Measurements from ENCODE around the gene KCNIP3. TPM values are rescaled to one million over a fixed set of nuclear protein-coding genes. Genes with fewer than 3 reads are reported as not detected.

The KCNIP3 gene
- total and polyA plus RNA-seq, 2 donors (not counting 1 experiment from before 2014, with no cell fraction given): not detected

DNA sequence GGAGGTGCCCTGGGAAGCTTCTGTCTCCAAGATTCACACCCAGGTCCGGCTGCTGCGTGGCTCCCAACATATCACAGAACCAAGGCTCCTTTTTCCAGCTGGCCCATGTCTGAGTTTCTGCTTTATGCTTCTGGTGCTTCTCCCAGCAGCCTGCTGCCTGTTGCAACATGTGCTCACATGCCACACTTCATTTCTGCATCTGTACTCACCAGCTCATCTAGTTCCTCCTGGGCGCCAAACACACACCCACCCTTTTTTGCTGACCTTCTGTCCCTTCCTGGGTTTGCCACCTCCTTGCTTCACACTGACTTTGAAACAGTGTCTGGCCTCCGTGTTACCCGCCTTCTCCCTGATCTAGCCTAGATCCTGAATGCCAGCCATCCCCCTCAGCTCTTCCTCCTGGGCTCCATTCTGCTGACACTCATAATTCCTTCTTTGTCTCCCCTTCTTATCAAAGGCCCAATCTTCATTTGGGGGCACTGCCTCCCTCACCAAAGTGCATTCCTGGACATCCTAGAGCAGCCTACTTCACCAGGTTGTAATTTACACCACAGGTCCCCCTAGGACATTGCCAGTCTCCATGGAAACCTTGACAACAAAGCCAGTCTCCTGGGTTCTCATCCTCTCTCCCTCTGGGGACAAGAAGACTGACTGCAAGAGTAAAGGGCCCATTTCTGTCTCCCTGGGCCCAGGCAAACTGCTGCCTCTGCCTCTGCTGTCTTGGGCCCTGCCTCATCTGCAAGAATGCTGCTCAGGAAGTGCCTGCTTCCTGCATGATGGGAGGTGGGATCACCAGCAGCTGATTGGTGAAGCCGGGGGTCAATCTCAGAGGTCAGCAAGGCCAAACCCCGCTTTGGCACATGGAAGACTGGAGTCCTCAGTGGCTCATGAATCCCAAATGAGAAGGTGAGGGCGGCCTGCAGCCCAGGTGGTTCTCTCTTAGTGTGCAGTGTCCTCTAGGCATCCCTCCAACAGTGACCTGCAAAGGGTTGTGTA, 36.8 kb upstream of the KCNIP3 start:
- H3K4me2 ChIP-seq (replicated peaks; ENCODE audit: low read depth, low read length, poor library complexity, severe bottlenecking): no peak overlapping the region
- POLR2A ChIA-PET: no interaction called here

DNA sequence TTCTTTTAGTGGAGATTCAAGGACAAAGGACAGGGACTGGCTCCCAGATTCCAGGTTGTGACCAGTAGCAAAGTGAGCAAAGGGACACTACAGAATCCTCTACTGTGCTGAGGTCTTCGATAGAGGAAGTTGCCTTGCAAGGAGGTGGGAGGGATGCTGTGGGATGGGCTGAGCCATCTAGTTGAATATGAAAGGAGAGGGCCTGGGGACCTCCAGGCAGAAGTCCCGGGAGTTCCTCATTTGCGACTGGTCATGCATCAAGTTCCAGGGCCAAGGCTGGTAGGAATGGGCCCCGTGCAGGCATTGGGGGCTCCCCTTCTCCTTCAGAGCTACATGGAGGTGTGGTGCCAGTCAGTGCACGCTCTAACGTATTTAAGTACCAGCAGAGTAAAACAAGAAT, 35.5 kb upstream of the KCNIP3 start:
- Histone ChIP-seq H3K4me1 (ENCODE audit: control insufficient read depth in 2 of 2, insufficient read depth in 2 of 2, low read length in 2 of 2) (no peaks in the 10 kb centered on the region), H3K9ac (ENCODE audit: low read length) (no peak overlapping the region), H3K9me3 (ENCODE audit: control extremely low read depth in 1 of 3, control insufficient read depth in 2 of 3, insufficient read depth in 1 of 3, low read length in 2 of 3) (peaks cover 0 to 22% (median 0%) of the 10 kb centered on the region in 3 donors), H3K79me2 (ENCODE audit: control insufficient read depth, insufficient read depth, low read length) (no peaks in the 10 kb centered on the region), H3K4me3 (ENCODE audit: control extremely low read depth in 1 of 5, extremely low read depth in 1 of 5, insufficient read depth in 1 of 5, low read depth in 2 of 5, low read length in 4 of 5) (no peak overlapping the region), H3K36me3 (replicated peaks in 1 of 2; ENCODE audit: control extremely low read depth in 1 of 2, control insufficient read depth in 1 of 2, extremely low read depth in 1 of 2, insufficient read depth in 2 of 2, low read length in 1 of 2) (no peaks in the 10 kb centered on the region), H3K4me2 (replicated peaks; ENCODE audit: low read depth, low read length, poor library complexity, severe bottlenecking) (no peak overlapping the region), H2AFZ (ENCODE audit: insufficient read depth, low read depth, low read length, poor library complexity, severe bottlenecking) (no peak overlapping the region), H3K27me3 (replicated peaks in 1 of 4; ENCODE audit: control extremely low read depth in 1 of 4, control insufficient read depth in 3 of 4, insufficient read depth in 4 of 4, low read length in 3 of 4) (no peaks in the 10 kb centered on the region), H4K20me1 (ENCODE audit: control insufficient read depth, insufficient read depth, low read length, poor library complexity, severe bottlenecking) (no peaks in the 10 kb centered on the region), H3K27ac (ENCODE audit: low read length in 2 of 2) (no peak overlapping the region)
- H3K4me1 Mint-ChIP-seq: no peaks in the 10 kb centered on the region
- ChIA-PET POLR2A (no interaction called here), CTCF (no interaction called here)
- H3K27me3 Mint-ChIP-seq: peaks cover 11% of the 10 kb centered on the region
- ATAC-seq (ENCODE audit: low read depth) (no peak), DNase-seq (no peak)
- no peak overlapping the region for H3K27ac Mint-ChIP-seq
- no peak for TF ChIP-seq EZH2 (IDR thresholded peaks at IDR 0.05; ENCODE audit: borderline replicate concordance, insufficient read depth, low read depth, low read length, poor library complexity, severe bottlenecking)
- TF ChIP-seq, protein P1, sequence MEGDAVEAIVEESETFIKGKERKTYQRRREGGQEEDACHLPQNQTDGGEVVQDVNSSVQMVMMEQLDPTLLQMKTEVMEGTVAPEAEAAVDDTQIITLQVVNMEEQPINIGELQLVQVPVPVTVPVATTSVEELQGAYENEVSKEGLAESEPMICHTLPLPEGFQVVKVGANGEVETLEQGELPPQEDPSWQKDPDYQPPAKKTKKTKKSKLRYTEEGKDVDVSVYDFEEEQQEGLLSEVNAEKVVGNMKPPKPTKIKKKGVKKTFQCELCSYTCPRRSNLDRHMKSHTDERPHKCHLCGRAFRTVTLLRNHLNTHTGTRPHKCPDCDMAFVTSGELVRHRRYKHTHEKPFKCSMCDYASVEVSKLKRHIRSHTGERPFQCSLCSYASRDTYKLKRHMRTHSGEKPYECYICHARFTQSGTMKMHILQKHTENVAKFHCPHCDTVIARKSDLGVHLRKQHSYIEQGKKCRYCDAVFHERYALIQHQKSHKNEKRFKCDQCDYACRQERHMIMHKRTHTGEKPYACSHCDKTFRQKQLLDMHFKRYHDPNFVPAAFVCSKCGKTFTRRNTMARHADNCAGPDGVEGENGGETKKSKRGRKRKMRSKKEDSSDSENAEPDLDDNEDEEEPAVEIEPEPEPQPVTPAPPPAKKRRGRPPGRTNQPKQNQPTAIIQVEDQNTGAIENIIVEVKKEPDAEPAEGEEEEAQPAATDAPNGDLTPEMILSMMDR (IDR thresholded peaks at IDR 0.05): no peak
- 47% methylated on average over 4 of the region's 6 CpGs for WGBS (ENCODE audit: insufficient coverage)
- H3K9me3 Mint-ChIP-seq (ENCODE audit: insufficient read depth): no peaks in the 10 kb centered on the region
- H3K4me3 Mint-ChIP-seq: no peak overlapping the region
- intact Hi-C loops (cut with micrococcal nuclease): no loop called here

More for the DNA sequence above, 36.8 kb upstream of the KCNIP3 start:
- no peaks in the 10 kb centered on the region for H3K9me3 Mint-ChIP-seq (ENCODE audit: insufficient read depth)
- H3K4me3 ChIP-seq (ENCODE audit: control extremely low read depth in 1 of 5, extremely low read depth in 1 of 5, insufficient read depth in 1 of 5, low read depth in 2 of 5, low read length in 4 of 5): no peak overlapping the region
- no peak overlapping the region for H3K27ac ChIP-seq (ENCODE audit: low read length in 2 of 2)
- CTCF ChIA-PET: no interaction called here
- H3K27me3 ChIP-seq (replicated peaks in 1 of 4; ENCODE audit: control extremely low read depth in 1 of 4, control insufficient read depth in 3 of 4, insufficient read depth in 4 of 4, low read length in 3 of 4): no peaks in the 10 kb centered on the region
- H3K9me3 ChIP-seq (ENCODE audit: control extremely low read depth in 1 of 3, control insufficient read depth in 2 of 3, insufficient read depth in 1 of 3, low read length in 2 of 3): peaks cover 0 to 22% (median 0%) of the 10 kb centered on the region in 3 donors
- H3K36me3 ChIP-seq (replicated peaks in 1 of 2; ENCODE audit: control extremely low read depth in 1 of 2, control insufficient read depth in 1 of 2, extremely low read depth in 1 of 2, insufficient read depth in 2 of 2, low read length in 1 of 2): no peaks in the 10 kb centered on the region
- H4K20me1 ChIP-seq (ENCODE audit: control insufficient read depth, insufficient read depth, low read length, poor library complexity, severe bottlenecking): no peaks in the 10 kb centered on the region
- TF ChIP-seq, protein P1 (IDR thresholded peaks at IDR 0.05): no peak
- TF ChIP-seq EZH2 (IDR thresholded peaks at IDR 0.05; ENCODE audit: borderline replicate concordance, insufficient read depth, low read depth, low read length, poor library complexity, severe bottlenecking): no peak
- no peak overlapping the region for H3K9ac ChIP-seq (ENCODE audit: low read length)
- WGBS (ENCODE audit: insufficient coverage): 82% methylated on average over 7 of the region's 8 CpGs
- H2AFZ ChIP-seq (ENCODE audit: insufficient read depth, low read depth, low read length, poor library complexity, severe bottlenecking): no peak overlapping the region
- H3K4me1 ChIP-seq (ENCODE audit: control insufficient read depth in 2 of 2, insufficient read depth in 2 of 2, low read length in 2 of 2): no peaks in the 10 kb centered on the region
- H3K27me3 Mint-ChIP-seq: peaks cover 8% of the 10 kb centered on the region
- intact Hi-C loops (cut with micrococcal nuclease): no loop called here
- no peak overlapping the region for H3K4me3 Mint-ChIP-seq
- DNase-seq: no peak
- H3K4me1 Mint-ChIP-seq: no peaks in the 10 kb centered on the region
- H3K27ac Mint-ChIP-seq: no peak overlapping the region
- no peak for ATAC-seq (ENCODE audit: low read depth)
- no peaks in the 10 kb centered on the region for H3K79me2 ChIP-seq (ENCODE audit: control insufficient read depth, insufficient read depth, low read length)

Measured in B cell (primary cell).